Kidney (tissue), 14 donors: ENCODE results near the gene SIRPD. TPM values are rescaled to one million over a fixed set of nuclear protein-coding genes. Genes with fewer than 3 reads are reported as not detected.

Experiments used
- DNase-seq, 5 donors: peaks; one replicate each; pipeline ENCODE4 v3.0.0-alpha.2; 2013 to 2020
- FAIRE-seq: peaks from 2 replicates; lab custom pipeline; 2012; peaks lifted over from hg19 to GRCh38; lab: Jason Lieb, UNC
- H3K27ac ChIP-seq, 2 donors: one replicate each; pipeline ENCODE4 v1.7.0; 2013; ENCODE audit warnings: low read depth in 2 of 2, low read length in 2 of 2, inconsistent platforms in 1 of 2
- H3K27me3 ChIP-seq: one replicate; pipeline ENCODE4 v1.7.1; 2013; ENCODE audit warnings: low read length, inconsistent platforms; ENCODE audit not compliant: control insufficient read depth, insufficient read depth
- H3K36me3 ChIP-seq, 3 donors: one replicate each; pipeline versions ENCODE4 v1.7.0 to v1.7.1; 2013; ENCODE audit warnings: low read length in 3 of 3, control low read depth in 1 of 3, inconsistent platforms in 1 of 3; ENCODE audit not compliant: insufficient read depth in 3 of 3, control insufficient read depth in 2 of 3
- H3K4me1 ChIP-seq, 3 donors: one replicate each; pipeline versions ENCODE4 v1.7.0 to v1.7.1; 2013; ENCODE audit warnings: low read length in 3 of 3, inconsistent platforms in 1 of 3, low read depth in 1 of 3; ENCODE audit not compliant: control insufficient read depth in 2 of 3, insufficient read depth in 2 of 3
- H3K4me3 ChIP-seq, 3 donors: one replicate each; pipeline versions ENCODE4 v1.7.0 to v1.8.1; 2013; ENCODE audit warnings: low read length in 3 of 3, control low read depth in 1 of 3, inconsistent platforms in 1 of 3
- H3K9ac ChIP-seq, 3 donors: one replicate each; pipeline versions ENCODE4 v1.7.0 to v1.7.1; 2013; ENCODE audit warnings: low read length in 3 of 3, control low read depth in 1 of 3, inconsistent platforms in 1 of 3
- H3K9me3 ChIP-seq, 3 donors: one replicate each; pipeline versions ENCODE4 v1.7.0 to v1.7.1; 2013; ENCODE audit warnings: low read length in 3 of 3, control low read depth in 1 of 3, inconsistent platforms in 1 of 3; ENCODE audit not compliant: control insufficient read depth in 2 of 3, insufficient read depth in 1 of 3
- CTCF ChIP-seq: IDR thresholded peaks from 3 replicates; pipeline ENCODE4 v1.5.1; 2012; ENCODE audit warnings: mild to moderate bottlenecking, moderate library complexity, borderline replicate concordance; ENCODE audit not compliant: insufficient read depth; ENCODE audit errors: extremely low read depth
- intact Hi-C: fragments of 100-400 bp; cut with DNase I; formaldehyde crosslinking; loops from one replicate; pipeline ENCODE4 v1.11.1; 2022
- polyA plus RNA-seq: library from polyadenylated mRNA; stranded (reverse); fragments of 350-450 nt; fragmentation: Illumina TruSeq; extraction: RNeasy Lipid Tissue Mini Kit (QIAGEN cat#74804); gene quantifications from one replicate; pipeline ENCODE4 v1.2.3, GENCODE V29; 2014; ENCODE audit warnings: low read depth, low replicate concordance; ENCODE audit not compliant: insufficient read depth
- total RNA-seq: library from RNA; stranded (reverse); fragmentation: NEBNext Ultra II Directional; extraction: Animal tissue kit (Norgen Biotek cat#: 25700); gene quantifications from one replicate; pipeline ENCODE4 v1.2.1, GENCODE V29; 2021
- donor health status: control.
- donor health status: control.
- donor health status: control.
- donor health status: control.
- donor health status: control.
- donor health status: DM: yes; HTN: yes; CAD: no.
- donor health status: Normal renal cell carcinoma (clear cell type).

The SIRPD gene
- total and polyA plus RNA-seq, 2 donors from 2014 or later, result 0.35 TPM; not detected in 1

- Histone ChIP-seq H3K9me3 (no peaks in the 10 kb centered on the region), H3K9ac (no peak overlapping the region), H3K36me3 (no peaks in the 10 kb centered on the region), H3K27ac (no peak overlapping the region), H3K27me3 (no peaks in the 10 kb centered on the region), H3K4me3 (no peak overlapping the region), H3K4me1 (no peaks in the 10 kb centered on the region)
- intact Hi-C loops, result no loop called here
- DNase-seq (peak in 1 of 5 donors; percentile 14), FAIRE-seq (no peak)
- no peak for TF ChIP-seq CTCF
Measured at GRCh38 chr20:1537731-1538058, 19.8 kb downstream of the SIRPD start.

GRCh38 chr20:1536893-1537730, 20.4 kb downstream of the SIRPD start:
- no peak overlapping the region for H3K4me3 ChIP-seq
- FAIRE-seq, result no peak
- intact Hi-C loops, result no loop called here
- TF ChIP-seq CTCF, result no peak
- H3K9me3 ChIP-seq, result no peaks in the 10 kb centered on the region
- H3K27ac ChIP-seq, result no peak overlapping the region
- H3K36me3 ChIP-seq, result no peaks in the 10 kb centered on the region
- H3K9ac ChIP-seq, result no peak overlapping the region
- DNase-seq, result no peak
- H3K4me1 ChIP-seq, result no peaks in the 10 kb centered on the region
- H3K27me3 ChIP-seq, result no peaks in the 10 kb centered on the region

- no peak for FAIRE-seq
- Histone ChIP-seq H3K27me3 (no peaks in the 10 kb centered on the region), H3K4me1 (no peaks in the 10 kb centered on the region), H3K4me3 (no peak overlapping the region), H3K9ac (no peak overlapping the region), H3K27ac (no peak overlapping the region), H3K36me3 (no peaks in the 10 kb centered on the region), H3K9me3 (no peaks in the 10 kb centered on the region)
- intact Hi-C loops, result no loop called here
- DNase-seq, result no peak
- no peak for TF ChIP-seq CTCF
Measured at GRCh38 chr20:1535420-1536175, 21.9 kb downstream of the SIRPD start.
